Right lobe of liver (tissue), 4 donors: ENCODE data around the gene POP5.

Experiments used
- POLR2A ChIP-seq: fragments of 450-650 bp; IDR thresholded peaks from one replicate; pipeline ENCODE4 v1.6.1; 2017; ENCODE audit warnings: antibody characterized with exemption, mild to moderate bottlenecking
- TF ChIP-seq, protein P1 (sequence below), 4 donors: fragments of 200-600 bp in 3 of 4; fragments of 450-650 bp in 1 of 4; IDR thresholded peaks; one replicate each; pipeline versions ENCODE4 v1.5.1 to v1.8.0; 2016 to 2022; ENCODE audit warnings: antibody characterized with exemption in 4 of 4, mild to moderate bottlenecking in 2 of 4
- donor health status: DM: no; HTN: no; CAD: no.
- donor health status: DM: no; HTN: no; CAD: no.
- donor health status: DM: no; HTN: yes; CAD: no.

DNA sequence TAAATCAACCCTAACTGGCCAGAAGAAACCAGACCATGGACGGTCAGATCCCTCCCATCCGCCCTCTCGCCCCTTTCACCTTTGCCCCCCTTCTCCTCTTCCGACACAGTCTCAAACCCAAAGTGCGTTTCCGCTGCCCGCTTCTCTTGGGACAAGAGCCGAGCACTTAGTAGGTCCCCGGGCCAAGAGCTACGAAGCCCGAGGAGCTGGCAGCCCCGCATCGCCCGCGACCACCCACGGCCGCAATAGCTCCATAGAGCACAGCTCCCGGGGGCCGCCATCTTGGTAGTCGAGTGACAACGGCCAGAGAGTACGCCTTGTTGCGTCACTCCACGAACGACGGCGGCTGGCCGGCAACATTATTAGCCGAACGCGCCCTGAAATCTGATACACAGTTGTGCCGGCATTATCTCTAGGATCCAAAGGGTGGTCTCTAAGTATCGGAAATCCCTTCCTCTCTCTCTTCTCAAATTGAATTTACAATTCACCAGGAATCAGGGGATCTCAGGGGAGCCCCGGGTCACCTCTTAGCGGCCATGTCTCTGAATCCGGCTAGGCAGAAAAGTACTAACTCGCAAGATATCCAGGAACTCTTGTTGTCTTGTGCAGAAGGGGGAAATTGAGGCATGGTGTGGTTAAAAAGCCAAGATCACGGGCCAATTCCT is 52.2 kb downstream of the POP5 start, which contains the start of gene COQ5:
- TF ChIP-seq, protein P1, sequence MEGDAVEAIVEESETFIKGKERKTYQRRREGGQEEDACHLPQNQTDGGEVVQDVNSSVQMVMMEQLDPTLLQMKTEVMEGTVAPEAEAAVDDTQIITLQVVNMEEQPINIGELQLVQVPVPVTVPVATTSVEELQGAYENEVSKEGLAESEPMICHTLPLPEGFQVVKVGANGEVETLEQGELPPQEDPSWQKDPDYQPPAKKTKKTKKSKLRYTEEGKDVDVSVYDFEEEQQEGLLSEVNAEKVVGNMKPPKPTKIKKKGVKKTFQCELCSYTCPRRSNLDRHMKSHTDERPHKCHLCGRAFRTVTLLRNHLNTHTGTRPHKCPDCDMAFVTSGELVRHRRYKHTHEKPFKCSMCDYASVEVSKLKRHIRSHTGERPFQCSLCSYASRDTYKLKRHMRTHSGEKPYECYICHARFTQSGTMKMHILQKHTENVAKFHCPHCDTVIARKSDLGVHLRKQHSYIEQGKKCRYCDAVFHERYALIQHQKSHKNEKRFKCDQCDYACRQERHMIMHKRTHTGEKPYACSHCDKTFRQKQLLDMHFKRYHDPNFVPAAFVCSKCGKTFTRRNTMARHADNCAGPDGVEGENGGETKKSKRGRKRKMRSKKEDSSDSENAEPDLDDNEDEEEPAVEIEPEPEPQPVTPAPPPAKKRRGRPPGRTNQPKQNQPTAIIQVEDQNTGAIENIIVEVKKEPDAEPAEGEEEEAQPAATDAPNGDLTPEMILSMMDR (IDR thresholded peaks at IDR 0.05) = no peak
- TF ChIP-seq POLR2A = peak; percentile 72
